Karpas-422 (cell line): ENCODE data around the gene ATMIN. TPM values are rescaled to one million over a fixed set of nuclear protein-coding genes. Genes with fewer than 3 reads are reported as not detected.

Source experiments
- DNase-seq: peaks from one replicate; pipeline ENCODE4 v3.0.0-alpha.2; 2015
- H2AFZ ChIP-seq: fragments of 200-600 bp; sonication (generic); 2 replicates; pipeline ENCODE4 v1.6.1; 2014; ENCODE audit warnings: antibody characterized with exemption, low read length, mixed read lengths
- H3K27ac ChIP-seq: fragments of 200-600 bp; sonication (generic); 2 replicates; pipeline ENCODE4 v1.5.1; 2014; ENCODE audit warnings: mild to moderate bottlenecking, low read length, moderate library complexity
- H3K27me3 ChIP-seq: fragments of 200-600 bp; sonication (generic); 2 replicates; pipeline ENCODE4 v1.6.1; 2014; ENCODE audit warnings: low read length, mixed read lengths
- H3K36me3 ChIP-seq: fragments of 200-600 bp; sonication (generic); 2 replicates; pipeline ENCODE4 v1.6.1; 2014; ENCODE audit warnings: low read length, mixed read lengths; ENCODE audit not compliant: insufficient read depth
- H3K4me1 ChIP-seq: fragments of 200-600 bp; sonication (generic); 2 replicates; pipeline ENCODE4 v1.6.1; 2014; ENCODE audit warnings: mild to moderate bottlenecking, low read length, mixed read lengths
- H3K4me2 ChIP-seq: fragments of 200-600 bp; sonication (generic); 2 replicates; pipeline ENCODE4 v1.6.1; 2014; ENCODE audit warnings: low read length, low read depth, mild to moderate bottlenecking; ENCODE audit not compliant: poor library complexity, severe bottlenecking
- H3K4me3 ChIP-seq: fragments of 200-600 bp; sonication (generic); 2 replicates; pipeline ENCODE4 v1.5.1; 2014; ENCODE audit warnings: mild to moderate bottlenecking, antibody characterized with exemption, low read length, mixed read lengths
- H3K79me2 ChIP-seq: fragments of 200-600 bp; sonication (generic); 2 replicates; pipeline ENCODE4 v1.6.1; 2014; ENCODE audit warnings: mild to moderate bottlenecking, low read length, mixed read lengths
- H3K9ac ChIP-seq: fragments of 200-600 bp; sonication (generic); 2 replicates; pipeline ENCODE4 v1.6.0; 2014; ENCODE audit warnings: low read length
- H3K9me2 ChIP-seq: fragments of 200-600 bp; sonication (generic), shearing (Covaris generic); replicated peaks from 2 replicates; pipeline ENCODE4 v1.6.0; 2014; ENCODE audit warnings: mild to moderate bottlenecking, low read length, moderate library complexity; ENCODE audit not compliant: insufficient read depth
- H3K9me3 ChIP-seq: fragments of 300-700, 200-600 bp; sonication (generic); 2 replicates; pipeline ENCODE4 v1.6.1; 2014; ENCODE audit warnings: low read length, mixed read lengths
- H4K20me1 ChIP-seq: fragments of 200-600 bp; sonication (generic); 2 replicates; pipeline ENCODE4 v1.6.1; 2014; ENCODE audit warnings: mild to moderate bottlenecking, antibody characterized with exemption, low read length, low read depth; ENCODE audit not compliant: insufficient read depth
- total RNA-seq: library from RNA; depleted of rRNA; stranded (reverse); fragments of >200 nt; shearing (Covaris generic); gene quantifications from 2 replicates; pipeline ENCODE4 v1.2.3, GENCODE V29; 2014; ENCODE audit warnings: low replicate concordance

Gene ATMIN
- total RNA-seq, 1 experiment from 2014 or later: 62.1 TPM

- H3K9me3 ChIP-seq: no peaks in the 10 kb centered on the region
- H3K36me3 ChIP-seq: peaks cover 9% of the 10 kb centered on the region; the same call in 1 of the 2 replicates
- H3K27me3 ChIP-seq: no peaks in the 10 kb centered on the region
- H3K79me2 ChIP-seq: peaks cover 6% of the 10 kb centered on the region
- no peaks in the 10 kb centered on the region for H4K20me1 ChIP-seq
- H3K9ac ChIP-seq: no peak overlapping the region
- no peak for DNase-seq
- peaks cover 10% of the 10 kb centered on the region for H3K4me1 ChIP-seq
- H3K4me3 ChIP-seq: no peak overlapping the region
- H3K9me2 ChIP-seq: no peaks in the 10 kb centered on the region
- H3K4me2 ChIP-seq: no peak overlapping the region
- H2AFZ ChIP-seq: no peak overlapping the region
- H3K27ac ChIP-seq: no peak overlapping the region
Observed at GRCh38 chr16:81080233-81080632, 44.6 kb downstream of the ATMIN start.

- Histone ChIP-seq H3K4me2 (no peak overlapping the region), H3K79me2 (peaks cover 9% of the 10 kb centered on the region), H2AFZ (no peak overlapping the region)
Observed at GRCh38 chr16:81081014-81081413, 45.4 kb downstream of the ATMIN start.

GRCh38 chr16:81088836-81089235 is 53.2 kb downstream of the ATMIN start:
- peaks cover 17% of the 10 kb centered on the region for H3K4me1 ChIP-seq
- no peaks in the 10 kb centered on the region for H3K9me3 ChIP-seq
- H3K9ac ChIP-seq: no peak overlapping the region
- H3K36me3 ChIP-seq: peaks cover 25% of the 10 kb centered on the region; the same call in 1 of the 2 replicates
- peaks cover 83% of the 10 kb centered on the region for H3K79me2 ChIP-seq
- H3K27me3 ChIP-seq: no peaks in the 10 kb centered on the region
- no peak for DNase-seq
- no peak overlapping the region for H3K27ac ChIP-seq
- no peak overlapping the region for H2AFZ ChIP-seq
- H3K9me2 ChIP-seq: no peaks in the 10 kb centered on the region
- H3K4me2 ChIP-seq: no peak overlapping the region
- H3K4me3 ChIP-seq: no peak overlapping the region
- H4K20me1 ChIP-seq: peaks cover 20% of the 10 kb centered on the region

More at GRCh38 chr16:81081014-81081413, 45.4 kb downstream of the ATMIN start:
- H3K4me1 ChIP-seq: peaks cover 10% of the 10 kb centered on the region
- H3K4me3 ChIP-seq: no peak overlapping the region
- H3K9me3 ChIP-seq: no peaks in the 10 kb centered on the region
- no peak overlapping the region for H3K27ac ChIP-seq
- no peaks in the 10 kb centered on the region for H3K27me3 ChIP-seq
- H3K9me2 ChIP-seq: no peaks in the 10 kb centered on the region
- DNase-seq: no peak
- H3K9ac ChIP-seq: no peak overlapping the region
- H4K20me1 ChIP-seq: no peaks in the 10 kb centered on the region
- peaks cover 9% of the 10 kb centered on the region; the same call in 1 of the 2 replicates for H3K36me3 ChIP-seq

- Histone ChIP-seq H3K9me2 (no peaks in the 10 kb centered on the region; the same call in 1 of the 2 replicates), H3K9ac (peak overlapping the region; percentile 99), H2AFZ (no peak overlapping the region), H3K4me2 (peak overlapping the region; percentile 83), H3K79me2 (peaks cover 63% of the 10 kb centered on the region), H3K36me3 (peaks cover 10% of the 10 kb centered on the region; the same call in 1 of the 2 replicates), H3K27me3 (no peaks in the 10 kb centered on the region), H3K9me3 (no peaks in the 10 kb centered on the region), H3K4me1 (peaks cover 36% of the 10 kb centered on the region), H4K20me1 (peaks cover 11% of the 10 kb centered on the region), H3K27ac (peak overlapping the region; percentile 71), H3K4me3 (peak overlapping the region; percentile 99)
- DNase-seq: peak; percentile 58
Observed at GRCh38 chr16:81094771-81095251, 59.2 kb downstream of the ATMIN start.

GRCh38 chr16:81095653-81095952 is 60.0 kb downstream of the ATMIN start:
- H3K4me2 ChIP-seq: peak overlapping the region; percentile 83
- no peaks in the 10 kb centered on the region for H3K27me3 ChIP-seq
- H3K9me2 ChIP-seq: no peaks in the 10 kb centered on the region; the same call in 1 of the 2 replicates
- H3K4me1 ChIP-seq: peaks cover 36% of the 10 kb centered on the region
- peak overlapping the region; percentile 99 for H3K9ac ChIP-seq
- peak overlapping the region; percentile 48; the same call in 1 of the 2 replicates for H2AFZ ChIP-seq
- DNase-seq: peak; percentile 70
- H3K27ac ChIP-seq: peak overlapping the region; percentile 71
- peak overlapping the region; percentile 99 for H3K4me3 ChIP-seq
- peaks cover 55% of the 10 kb centered on the region for H3K79me2 ChIP-seq
- H3K9me3 ChIP-seq: no peaks in the 10 kb centered on the region
- H3K36me3 ChIP-seq: peaks cover 7% of the 10 kb centered on the region; the same call in 1 of the 2 replicates
- peaks cover 10% of the 10 kb centered on the region for H4K20me1 ChIP-seq

GRCh38 chr16:81095953-81096714 is 60.5 kb downstream of the ATMIN start, which contains the start of gene GCSH:
GCSH (minus strand) TSS chr16:81096395; CDS start chr16:81096278, 117 bp downstream.
- peak within 1 kb of the TSS; percentile 99 for H3K4me3 ChIP-seq
- H2AFZ ChIP-seq: peak within 1 kb of the TSS; percentile 93
- peak within 1 kb of the TSS; percentile 71 for H3K27ac ChIP-seq
- peaks cover 50% of the 10 kb centered on the region for H3K79me2 ChIP-seq
- no peaks in the 10 kb centered on the region; the same call in 1 of the 2 replicates for H3K9me2 ChIP-seq
- peaks cover 6% of the 10 kb centered on the region; the same call in 1 of the 2 replicates for H4K20me1 ChIP-seq
- H3K4me2 ChIP-seq: peak within 1 kb of the TSS; percentile 83
- peak within 1 kb of the TSS; percentile 99 for H3K9ac ChIP-seq
- peaks cover 36% of the 10 kb centered on the region for H3K4me1 ChIP-seq
- peak; percentile 99 for DNase-seq
- H3K27me3 ChIP-seq: no peaks in the 10 kb centered on the region
- H3K36me3 ChIP-seq: peaks cover 2% of the 10 kb centered on the region; the same call in 1 of the 2 replicates
- H3K9me3 ChIP-seq: no peaks in the 10 kb centered on the region

- Histone ChIP-seq H3K4me2 (peak overlapping the region; percentile 61), H2AFZ (peak overlapping the region; percentile 93), H3K4me3 (peak overlapping the region; percentile 41; the same call in 1 of the 2 replicates), H3K9me3 (no peaks in the 10 kb centered on the region), H3K9ac (peak overlapping the region; percentile 34; the same call in 1 of the 2 replicates), H3K27me3 (no peaks in the 10 kb centered on the region), H3K27ac (no peak overlapping the region), H3K9me2 (no peaks in the 10 kb centered on the region; the same call in 1 of the 2 replicates), H3K36me3 (no peaks in the 10 kb centered on the region; the same call in 1 of the 2 replicates), H3K79me2 (peaks cover 43% of the 10 kb centered on the region), H3K4me1 (peaks cover 36% of the 10 kb centered on the region), H4K20me1 (peaks cover 6% of the 10 kb centered on the region; the same call in 1 of the 2 replicates)
- no peak for DNase-seq
Observed at GRCh38 chr16:81096715-81097208, 61.1 kb downstream of the ATMIN start.
